ENCODE measurements around the gene OAT. TPM values are rescaled to one million over a fixed set of nuclear protein-coding genes. Genes with fewer than 3 reads are reported as not detected.

OAT gene
- total and polyA plus RNA-seq, 7 donors = 37.9 to 147 (median 117) TPM

GRCh38 chr10:124356701-124357560, 61.8 kb downstream of the OAT start:
- Histone ChIP-seq H3K9me3 (peaks cover 0 to 13% (median 5%) of the 10 kb centered on the region in 4 donors), H3K27me3 (no peaks in the 10 kb centered on the region), H3K4me3 (no peak overlapping the region), H3K4me1 (peaks cover 0 to 3% (median 0%) of the 10 kb centered on the region in 4 donors), H3K27ac (no peak overlapping the region), H3K36me3 (no peaks in the 10 kb centered on the region)
- TF ChIP-seq POLR2AphosphoS5 (IDR thresholded peaks at IDR 0.05) (no peak), POLR2A (IDR thresholded peaks at IDR 0.05) (no peak), EP300 (IDR thresholded peaks at IDR 0.05) (no peak), CTCF (IDR thresholded peaks at IDR 0.05) (no peak)
- peak; percentile 49 for DNase-seq
- intact Hi-C loops (cut with DNase I) = no loop called here
- 83 to 90% methylated on average over 13 of the region's 13 CpGs for WGBS, 2 donors

- Histone ChIP-seq H3K9me3 (peaks cover 0 to 6% (median 3%) of the 10 kb centered on the region in 4 donors), H3K4me1 (peaks cover 0 to 3% (median 0%) of the 10 kb centered on the region in 4 donors), H3K4me3 (peak overlapping the region in 3 of 4 donors; percentile 26 to 40 (median 35)), H3K36me3 (no peaks in the 10 kb centered on the region), H3K27ac (no peak overlapping the region), H3K27me3 (no peaks in the 10 kb centered on the region)
- intact Hi-C loops (cut with DNase I) = no loop called here
- TF ChIP-seq POLR2AphosphoS5 (IDR thresholded peaks at IDR 0.05) (no peak), CTCF (IDR thresholded peaks at IDR 0.05) (no peak), POLR2A (IDR thresholded peaks at IDR 0.05) (no peak), EP300 (IDR thresholded peaks at IDR 0.05) (no peak)
- DNase-seq = no peak
- 17 to 24% methylated on average over 29 of the region's 29 CpGs for WGBS, 2 donors
Measured at GRCh38 chr10:124354411-124355382, 64.0 kb downstream of the OAT start.

- Histone ChIP-seq H3K4me3 (no peak overlapping the region), H3K27ac (no peak overlapping the region), H3K36me3 (no peaks in the 10 kb centered on the region), H3K27me3 (no peaks in the 10 kb centered on the region), H3K9me3 (no peaks in the 10 kb centered on the region), H3K4me1 (peaks cover 0 to 3% (median 0%) of the 10 kb centered on the region in 4 donors)
- no peak for DNase-seq
- TF ChIP-seq CTCF (IDR thresholded peaks at IDR 0.05) = no peak
- 93 to 96% methylated on average over 11 of the region's 11 CpGs for WGBS, 2 donors
- intact Hi-C loops (cut with DNase I) = no loop called here
Measured at GRCh38 chr10:124353896-124354295, 64.8 kb downstream of the OAT start.

- TF ChIP-seq CTCF (IDR thresholded peaks at IDR 0.05) (no peak), POLR2A (IDR thresholded peaks at IDR 0.05) (no peak), EP300 (IDR thresholded peaks at IDR 0.05) (no peak), POLR2AphosphoS5 (IDR thresholded peaks at IDR 0.05) (no peak)
- DNase-seq = no peak
- 90 to 91% methylated on average over 15 of the region's 15 CpGs for WGBS, 2 donors
- H3K27ac ChIP-seq = no peak overlapping the region
- intact Hi-C loops (cut with DNase I) = no loop called here
- H3K27me3 ChIP-seq = no peaks in the 10 kb centered on the region
- no peaks in the 10 kb centered on the region for H3K36me3 ChIP-seq
- peaks cover 0 to 3% (median 0%) of the 10 kb centered on the region in 4 donors for H3K4me1 ChIP-seq
- no peaks in the 10 kb centered on the region for H3K9me3 ChIP-seq
- no peak overlapping the region for H3K4me3 ChIP-seq
Measured at GRCh38 chr10:124353091-124353815, 65.5 kb downstream of the OAT start.
